ENCODE results near the gene PRR12. TPM values are rescaled to one million over a fixed set of nuclear protein-coding genes. Genes with fewer than 3 reads are reported as not detected.
A peak's percentile ranks its signal among the peaks of the same experiment; 100 is the strongest.

PRR12 gene
- total and polyA plus RNA-seq, 9 of the 15 experiments (the other 6 are each of a cell fraction or from before 2014, with no cell fraction given) = 0.01 to 21.1 (median 0.98) TPM

DNA sequence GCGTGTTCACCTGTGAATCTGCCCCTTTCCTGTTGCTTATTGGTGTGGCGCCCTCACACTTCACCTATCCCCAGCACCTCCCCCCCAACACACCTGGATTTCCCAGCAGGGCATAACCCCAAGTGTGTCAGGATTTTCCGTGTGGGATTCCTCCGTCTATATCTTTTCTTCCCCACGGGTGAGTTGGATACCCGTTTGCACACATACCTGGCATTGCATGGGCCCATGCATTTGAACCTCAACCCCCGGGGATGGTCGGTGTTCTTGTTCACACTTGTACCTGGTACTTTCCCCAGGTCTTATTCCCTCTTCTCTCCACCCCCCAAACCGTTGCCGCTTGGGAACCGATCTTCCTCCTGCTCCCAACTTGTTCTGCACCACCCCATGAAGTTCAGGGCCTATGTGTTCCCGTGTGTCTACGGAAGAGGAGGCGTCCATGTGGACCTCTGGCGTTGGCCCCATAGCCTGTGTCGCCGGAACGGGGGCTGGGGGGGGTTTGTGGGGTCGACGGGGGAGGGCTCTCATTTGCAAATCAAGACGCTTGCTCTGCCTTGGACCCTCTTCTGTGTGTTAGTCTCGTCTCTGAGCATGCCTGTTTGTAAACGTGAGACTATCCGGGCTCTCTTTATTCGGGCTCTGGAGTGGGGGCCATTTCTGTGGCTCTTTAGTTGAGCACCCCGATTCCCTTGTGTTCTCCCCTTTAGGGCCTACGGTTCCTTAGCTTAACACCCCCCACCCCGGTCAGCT is 1.7 kb downstream of the PRR12 start (continued):
- TF ChIP-seq, protein P1, sequence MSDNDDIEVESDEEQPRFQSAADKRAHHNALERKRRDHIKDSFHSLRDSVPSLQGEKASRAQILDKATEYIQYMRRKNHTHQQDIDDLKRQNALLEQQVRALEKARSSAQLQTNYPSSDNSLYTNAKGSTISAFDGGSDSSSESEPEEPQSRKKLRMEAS (CRISPR knock-in tag; IDR thresholded peaks at IDR 0.05) = peak; percentile 69
- TF ChIP-seq, protein P2, sequence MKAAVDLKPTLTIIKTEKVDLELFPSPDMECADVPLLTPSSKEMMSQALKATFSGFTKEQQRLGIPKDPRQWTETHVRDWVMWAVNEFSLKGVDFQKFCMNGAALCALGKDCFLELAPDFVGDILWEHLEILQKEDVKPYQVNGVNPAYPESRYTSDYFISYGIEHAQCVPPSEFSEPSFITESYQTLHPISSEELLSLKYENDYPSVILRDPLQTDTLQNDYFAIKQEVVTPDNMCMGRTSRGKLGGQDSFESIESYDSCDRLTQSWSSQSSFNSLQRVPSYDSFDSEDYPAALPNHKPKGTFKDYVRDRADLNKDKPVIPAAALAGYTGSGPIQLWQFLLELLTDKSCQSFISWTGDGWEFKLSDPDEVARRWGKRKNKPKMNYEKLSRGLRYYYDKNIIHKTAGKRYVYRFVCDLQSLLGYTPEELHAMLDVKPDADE (conservative IDR thresholded peaks at IDR 0.05; ENCODE audit: control insufficient read depth, low read depth, low read length) = 0 out of 2 replicates have a peak, but pooled peaks have one; percentile 45
- TF ChIP-seq, protein P3, sequence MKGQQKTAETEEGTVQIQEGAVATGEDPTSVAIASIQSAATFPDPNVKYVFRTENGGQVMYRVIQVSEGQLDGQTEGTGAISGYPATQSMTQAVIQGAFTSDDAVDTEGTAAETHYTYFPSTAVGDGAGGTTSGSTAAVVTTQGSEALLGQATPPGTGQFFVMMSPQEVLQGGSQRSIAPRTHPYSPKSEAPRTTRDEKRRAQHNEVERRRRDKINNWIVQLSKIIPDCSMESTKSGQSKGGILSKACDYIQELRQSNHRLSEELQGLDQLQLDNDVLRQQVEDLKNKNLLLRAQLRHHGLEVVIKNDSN (CRISPR knock-in tag; IDR thresholded peaks at IDR 0.05) = no peak
- TF ChIP-seq FIP1L1 (IDR thresholded peaks at IDR 0.05; ENCODE audit: low read depth, low read length, poor library complexity, severe bottlenecking) = no peak
- no peak for TF ChIP-seq NUFIP1 (IDR thresholded peaks at IDR 0.05; ENCODE audit: partially characterized antibody)
- TF ChIP-seq, protein P4, sequence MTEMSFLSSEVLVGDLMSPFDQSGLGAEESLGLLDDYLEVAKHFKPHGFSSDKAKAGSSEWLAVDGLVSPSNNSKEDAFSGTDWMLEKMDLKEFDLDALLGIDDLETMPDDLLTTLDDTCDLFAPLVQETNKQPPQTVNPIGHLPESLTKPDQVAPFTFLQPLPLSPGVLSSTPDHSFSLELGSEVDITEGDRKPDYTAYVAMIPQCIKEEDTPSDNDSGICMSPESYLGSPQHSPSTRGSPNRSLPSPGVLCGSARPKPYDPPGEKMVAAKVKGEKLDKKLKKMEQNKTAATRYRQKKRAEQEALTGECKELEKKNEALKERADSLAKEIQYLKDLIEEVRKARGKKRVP (CRISPR knock-in tag; IDR thresholded peaks at IDR 0.05) = no peak
- no peak for TF ChIP-seq GABPB2 (CRISPR knock-in tag; conservative IDR thresholded peaks at IDR 0.05)
- peak in 2 of 3 experiments; percentile 10 to 28 for TF ChIP-seq YY1 (IDR thresholded peaks at IDR 0.05; ENCODE audit: borderline replicate concordance in 1 of 3, control insufficient read depth in 1 of 3, extremely low read depth in 1 of 3, insufficient read depth in 3 of 3, insufficient read length in 1 of 3, insufficient replicate concordance in 2 of 3, low read depth in 1 of 3, low read length in 2 of 3)
- no peak for TF ChIP-seq ZC3H11A (IDR thresholded peaks at IDR 0.05; ENCODE audit: low read depth, low read length)
- TF ChIP-seq, protein P5, sequence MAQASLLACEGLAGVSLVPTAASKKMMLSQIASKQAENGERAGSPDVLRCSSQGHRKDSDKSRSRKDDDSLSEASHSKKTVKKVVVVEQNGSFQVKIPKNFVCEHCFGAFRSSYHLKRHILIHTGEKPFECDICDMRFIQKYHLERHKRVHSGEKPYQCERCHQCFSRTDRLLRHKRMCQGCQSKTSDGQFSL (CRISPR knock-in tag; IDR thresholded peaks at IDR 0.05) = no peak; the same call in 1 of the 2 replicates
- TF ChIP-seq, protein P5 (tag; IDR thresholded peaks at IDR 0.05) = 0 out of 4 replicates have a peak, but pooled peaks of 1 of the 2 experiments have one; percentile 33
- no peak for TF ChIP-seq YBX1 (IDR thresholded peaks at IDR 0.05)
- TF ChIP-seq CREB1 (IDR thresholded peaks at IDR 0.05) = no peak
- TF ChIP-seq CREB1 (CRISPR knock-in tag; IDR thresholded peaks at IDR 0.05) = 0 out of 2 replicates have a peak, but pooled peaks have one; percentile 2

Measured in K562 (cell line).